Neural cell (in vitro differentiated cells): ENCODE results near the gene MACROD1.

Experiments used
- EP300 ChIP-seq: fragments of 450-650 bp; conservative IDR thresholded peaks from 2 replicates; pipeline ENCODE4 v1.6.1; 2014; ENCODE audit warnings: antibody characterized with exemption, mild to moderate bottlenecking, moderate library complexity; ENCODE audit not compliant: poor library complexity, severe bottlenecking
- EZH2 ChIP-seq: fragments of 200-600, 300-800 bp; shearing (Covaris generic), sonication (generic); IDR thresholded peaks from 2 replicates; pipeline ENCODE4 v1.6.1; 2014; ENCODE audit warnings: antibody characterized with exemption, low read length, borderline replicate concordance, mild to moderate bottlenecking; ENCODE audit not compliant: insufficient read depth, poor library complexity, severe bottlenecking
- POLR2AphosphoS5 ChIP-seq: IDR thresholded peaks from 2 replicates; pipeline ENCODE4 v1.6.1; 2012
- SMC3 ChIP-seq: fragments of 450-650 bp; conservative IDR thresholded peaks from 2 replicates; pipeline ENCODE4 v1.6.1; 2014; ENCODE audit warnings: antibody characterized with exemption, mild to moderate bottlenecking, moderate library complexity; ENCODE audit not compliant: poor library complexity
- TAF1 ChIP-seq: IDR thresholded peaks from 2 replicates; pipeline ENCODE4 v1.6.1; 2012; ENCODE audit warnings: low read depth
- TF ChIP-seq, protein P1 (sequence below): fragments of 450-650 bp; IDR thresholded peaks from 2 replicates; pipeline ENCODE4 v1.5.1; 2014; ENCODE audit warnings: antibody characterized with exemption, mild to moderate bottlenecking, moderate library complexity; ENCODE audit not compliant: poor library complexity, severe bottlenecking
- TF ChIP-seq, protein P2 (sequence below): IDR thresholded peaks from 2 replicates; pipeline ENCODE4 v1.6.1; 2012; ENCODE audit warnings: borderline replicate concordance

DNA sequence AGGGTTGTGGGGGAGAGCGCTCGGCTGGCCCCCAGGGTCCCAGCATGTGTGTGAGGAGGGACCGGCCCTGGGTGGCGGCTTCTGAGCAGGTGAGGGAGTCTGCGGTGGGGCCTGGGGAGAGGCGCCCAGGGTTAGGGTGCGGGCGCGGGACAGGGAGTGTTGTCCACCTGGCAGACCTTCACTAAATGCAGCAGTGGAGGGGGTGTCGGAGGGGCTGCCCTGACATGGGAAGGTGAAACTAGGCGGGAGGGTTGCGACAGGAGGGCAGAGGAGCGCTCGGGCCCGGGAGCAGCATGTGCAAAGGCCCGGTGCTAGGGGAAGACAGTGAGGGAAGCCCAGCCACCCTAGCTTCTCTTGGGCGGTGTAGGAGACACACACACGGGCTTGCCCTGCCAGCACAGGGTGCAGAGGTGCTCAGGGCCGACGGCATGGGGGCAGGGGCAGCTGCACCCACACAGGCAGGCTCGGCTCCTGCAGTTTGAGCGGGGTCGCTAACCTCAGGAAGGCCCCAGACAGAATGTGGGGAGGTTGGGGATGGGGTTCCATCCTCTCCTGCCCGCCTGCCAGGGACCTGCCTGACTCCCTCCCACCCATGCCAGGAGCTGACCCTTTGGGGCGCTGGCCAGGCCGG, 157.5 kb downstream of the MACROD1 start:
- TF ChIP-seq EZH2 (no peak), POLR2AphosphoS5 (no peak), TAF1 (no peak), SMC3 (no peak), EP300 (no peak)
- TF ChIP-seq, protein P1, sequence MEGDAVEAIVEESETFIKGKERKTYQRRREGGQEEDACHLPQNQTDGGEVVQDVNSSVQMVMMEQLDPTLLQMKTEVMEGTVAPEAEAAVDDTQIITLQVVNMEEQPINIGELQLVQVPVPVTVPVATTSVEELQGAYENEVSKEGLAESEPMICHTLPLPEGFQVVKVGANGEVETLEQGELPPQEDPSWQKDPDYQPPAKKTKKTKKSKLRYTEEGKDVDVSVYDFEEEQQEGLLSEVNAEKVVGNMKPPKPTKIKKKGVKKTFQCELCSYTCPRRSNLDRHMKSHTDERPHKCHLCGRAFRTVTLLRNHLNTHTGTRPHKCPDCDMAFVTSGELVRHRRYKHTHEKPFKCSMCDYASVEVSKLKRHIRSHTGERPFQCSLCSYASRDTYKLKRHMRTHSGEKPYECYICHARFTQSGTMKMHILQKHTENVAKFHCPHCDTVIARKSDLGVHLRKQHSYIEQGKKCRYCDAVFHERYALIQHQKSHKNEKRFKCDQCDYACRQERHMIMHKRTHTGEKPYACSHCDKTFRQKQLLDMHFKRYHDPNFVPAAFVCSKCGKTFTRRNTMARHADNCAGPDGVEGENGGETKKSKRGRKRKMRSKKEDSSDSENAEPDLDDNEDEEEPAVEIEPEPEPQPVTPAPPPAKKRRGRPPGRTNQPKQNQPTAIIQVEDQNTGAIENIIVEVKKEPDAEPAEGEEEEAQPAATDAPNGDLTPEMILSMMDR: no peak
- TF ChIP-seq, protein P2, sequence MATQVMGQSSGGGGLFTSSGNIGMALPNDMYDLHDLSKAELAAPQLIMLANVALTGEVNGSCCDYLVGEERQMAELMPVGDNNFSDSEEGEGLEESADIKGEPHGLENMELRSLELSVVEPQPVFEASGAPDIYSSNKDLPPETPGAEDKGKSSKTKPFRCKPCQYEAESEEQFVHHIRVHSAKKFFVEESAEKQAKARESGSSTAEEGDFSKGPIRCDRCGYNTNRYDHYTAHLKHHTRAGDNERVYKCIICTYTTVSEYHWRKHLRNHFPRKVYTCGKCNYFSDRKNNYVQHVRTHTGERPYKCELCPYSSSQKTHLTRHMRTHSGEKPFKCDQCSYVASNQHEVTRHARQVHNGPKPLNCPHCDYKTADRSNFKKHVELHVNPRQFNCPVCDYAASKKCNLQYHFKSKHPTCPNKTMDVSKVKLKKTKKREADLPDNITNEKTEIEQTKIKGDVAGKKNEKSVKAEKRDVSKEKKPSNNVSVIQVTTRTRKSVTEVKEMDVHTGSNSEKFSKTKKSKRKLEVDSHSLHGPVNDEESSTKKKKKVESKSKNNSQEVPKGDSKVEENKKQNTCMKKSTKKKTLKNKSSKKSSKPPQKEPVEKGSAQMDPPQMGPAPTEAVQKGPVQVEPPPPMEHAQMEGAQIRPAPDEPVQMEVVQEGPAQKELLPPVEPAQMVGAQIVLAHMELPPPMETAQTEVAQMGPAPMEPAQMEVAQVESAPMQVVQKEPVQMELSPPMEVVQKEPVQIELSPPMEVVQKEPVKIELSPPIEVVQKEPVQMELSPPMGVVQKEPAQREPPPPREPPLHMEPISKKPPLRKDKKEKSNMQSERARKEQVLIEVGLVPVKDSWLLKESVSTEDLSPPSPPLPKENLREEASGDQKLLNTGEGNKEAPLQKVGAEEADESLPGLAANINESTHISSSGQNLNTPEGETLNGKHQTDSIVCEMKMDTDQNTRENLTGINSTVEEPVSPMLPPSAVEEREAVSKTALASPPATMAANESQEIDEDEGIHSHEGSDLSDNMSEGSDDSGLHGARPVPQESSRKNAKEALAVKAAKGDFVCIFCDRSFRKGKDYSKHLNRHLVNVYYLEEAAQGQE: no peak
